Lung (tissue), 12 donors: ENCODE measurements around the gene ATXN7L2. TPM values are rescaled to one million over a fixed set of nuclear protein-coding genes. Genes with fewer than 3 reads are reported as not detected.

Experiments used
- ATAC-seq: fragments of 200-7000 bp; cut with Tn5 transposase; one replicate; pipeline ENCODE4 v1.9.1; 2020; ENCODE audit warnings: moderate number of reproducible peaks; ENCODE audit not compliant: insufficient read depth, low FRiP score
- DNase-seq, 3 donors: peaks; one replicate each; pipeline ENCODE4 v3.0.0-alpha.2; 2013 to 2017
- H3K27ac ChIP-seq, 2 donors: one replicate each; pipeline ENCODE4 v1.5.1; 2013; ENCODE audit warnings: mild to moderate bottlenecking in 2 of 2, moderate library complexity in 2 of 2, control low read depth in 1 of 2, inconsistent platforms in 1 of 2, low read depth in 1 of 2, low read length in 1 of 2
- H3K27me3 ChIP-seq, 3 donors: one replicate each; pipeline ENCODE4 v1.5.1; 2013; ENCODE audit warnings: low read length in 2 of 3; ENCODE audit not compliant: control insufficient read depth in 3 of 3, insufficient read depth in 3 of 3
- H3K36me3 ChIP-seq, 4 donors: one replicate each; pipeline ENCODE4 v1.5.1; 2013; ENCODE audit warnings: low read length in 4 of 4, mild to moderate bottlenecking in 1 of 4, moderate library complexity in 1 of 4; ENCODE audit not compliant: control insufficient read depth in 4 of 4, insufficient read depth in 4 of 4
- H3K4me1 ChIP-seq, 5 donors: one replicate each; pipeline ENCODE4 v1.5.1; 2013; ENCODE audit warnings: low read length in 5 of 5, mild to moderate bottlenecking in 2 of 5, moderate library complexity in 1 of 5; ENCODE audit not compliant: control insufficient read depth in 5 of 5, insufficient read depth in 5 of 5
- H3K4me3 ChIP-seq: one replicate; pipeline ENCODE4 v1.5.1; 2013; ENCODE audit warnings: mild to moderate bottlenecking, control low read depth, moderate library complexity
- H3K9ac ChIP-seq, 2 donors: one replicate each; pipeline ENCODE4 v1.5.1; 2013; ENCODE audit warnings: low read length in 2 of 2, control low read depth in 1 of 2; ENCODE audit not compliant: insufficient read depth in 1 of 2
- H3K9me3 ChIP-seq, 4 donors: one replicate each; pipeline ENCODE4 v1.5.1; 2013; ENCODE audit warnings: low read length in 3 of 4, mild to moderate bottlenecking in 1 of 4, moderate library complexity in 1 of 4; ENCODE audit not compliant: control insufficient read depth in 4 of 4, insufficient read depth in 3 of 4
- WGBS, 2 donors: extraction: QIAGEN DNeasy Blood & Tissue Kit; methylation state at CpG; one replicate each; pipeline ENCODE4 v1.1.7; 2013; 5-methylcytosine and 5-hydroxymethylcytosine counted together
- polyA plus RNA-seq, 2 donors: library from polyadenylated mRNA; stranded (reverse); fragments of 200-250 nt; gene quantifications; one replicate each; pipeline ENCODE4 v1.2.1, GENCODE V29; 2013
- total RNA-seq, 2 donors: library from RNA; depleted of rRNA in 1 of 2; stranded (reverse); fragments of >200 nt in 1 of 2; gene quantifications; one replicate each; pipeline ENCODE4 v1.2.1, GENCODE V29; 2014 to 2021
- TF ChIP-seq, protein P1 (sequence below): IDR thresholded peaks from 2 replicates; pipeline ENCODE4 v1.5.1; 2012; ENCODE audit warnings: mild to moderate bottlenecking; ENCODE audit errors: control extremely low read depth, extremely low read depth
- donor health status: control.
- donor health status: control.
- donor health status: Bipolar disorder and iron deficiency.
- donor health status: healthy.
- donor health status: DM: yes; HTN: yes; CAD: no.

ATXN7L2 gene
- total and polyA plus RNA-seq, 4 donors, result 2.6 to 6.0 (median 4.4) TPM

DNA sequence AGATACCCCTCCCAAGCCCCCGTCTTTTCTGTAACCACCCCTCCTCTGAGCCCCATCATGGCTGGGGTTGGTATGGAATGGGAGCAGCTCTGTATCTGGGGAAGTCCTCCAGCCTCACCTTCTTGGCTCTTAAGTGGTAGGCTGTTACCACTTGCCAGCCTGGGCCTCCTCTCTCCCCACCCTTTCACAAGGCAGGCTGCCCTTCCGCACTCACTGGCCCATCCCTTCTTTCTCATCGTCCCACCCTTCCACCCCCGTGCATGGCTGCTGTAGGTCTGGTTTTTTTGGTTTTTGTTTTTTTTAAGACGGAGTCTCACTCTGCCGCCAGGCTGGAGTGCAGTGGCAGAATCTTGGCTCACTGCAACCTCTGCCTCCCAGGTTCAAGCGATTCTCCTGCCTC, 15.4 kb downstream of the ATXN7L2 start:
- peaks cover 0 to 9% (median 0%) of the 10 kb centered on the region in 5 donors for H3K4me1 ChIP-seq
- no peak overlapping the region for H3K4me3 ChIP-seq
- 72 to 93% methylated on average over 7 of the region's 7 CpGs for WGBS, 2 donors
- DNase-seq (no peak), ATAC-seq (no peak)
- H3K27me3 ChIP-seq, result no peaks in the 10 kb centered on the region
- H3K27ac ChIP-seq, result no peak overlapping the region
- peaks cover 0 to 21% (median 2%) of the 10 kb centered on the region in 4 donors for H3K36me3 ChIP-seq
- H3K9ac ChIP-seq, result no peak overlapping the region
- TF ChIP-seq, protein P1, sequence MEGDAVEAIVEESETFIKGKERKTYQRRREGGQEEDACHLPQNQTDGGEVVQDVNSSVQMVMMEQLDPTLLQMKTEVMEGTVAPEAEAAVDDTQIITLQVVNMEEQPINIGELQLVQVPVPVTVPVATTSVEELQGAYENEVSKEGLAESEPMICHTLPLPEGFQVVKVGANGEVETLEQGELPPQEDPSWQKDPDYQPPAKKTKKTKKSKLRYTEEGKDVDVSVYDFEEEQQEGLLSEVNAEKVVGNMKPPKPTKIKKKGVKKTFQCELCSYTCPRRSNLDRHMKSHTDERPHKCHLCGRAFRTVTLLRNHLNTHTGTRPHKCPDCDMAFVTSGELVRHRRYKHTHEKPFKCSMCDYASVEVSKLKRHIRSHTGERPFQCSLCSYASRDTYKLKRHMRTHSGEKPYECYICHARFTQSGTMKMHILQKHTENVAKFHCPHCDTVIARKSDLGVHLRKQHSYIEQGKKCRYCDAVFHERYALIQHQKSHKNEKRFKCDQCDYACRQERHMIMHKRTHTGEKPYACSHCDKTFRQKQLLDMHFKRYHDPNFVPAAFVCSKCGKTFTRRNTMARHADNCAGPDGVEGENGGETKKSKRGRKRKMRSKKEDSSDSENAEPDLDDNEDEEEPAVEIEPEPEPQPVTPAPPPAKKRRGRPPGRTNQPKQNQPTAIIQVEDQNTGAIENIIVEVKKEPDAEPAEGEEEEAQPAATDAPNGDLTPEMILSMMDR, result no peak
- no peaks in the 10 kb centered on the region for H3K9me3 ChIP-seq

DNA sequence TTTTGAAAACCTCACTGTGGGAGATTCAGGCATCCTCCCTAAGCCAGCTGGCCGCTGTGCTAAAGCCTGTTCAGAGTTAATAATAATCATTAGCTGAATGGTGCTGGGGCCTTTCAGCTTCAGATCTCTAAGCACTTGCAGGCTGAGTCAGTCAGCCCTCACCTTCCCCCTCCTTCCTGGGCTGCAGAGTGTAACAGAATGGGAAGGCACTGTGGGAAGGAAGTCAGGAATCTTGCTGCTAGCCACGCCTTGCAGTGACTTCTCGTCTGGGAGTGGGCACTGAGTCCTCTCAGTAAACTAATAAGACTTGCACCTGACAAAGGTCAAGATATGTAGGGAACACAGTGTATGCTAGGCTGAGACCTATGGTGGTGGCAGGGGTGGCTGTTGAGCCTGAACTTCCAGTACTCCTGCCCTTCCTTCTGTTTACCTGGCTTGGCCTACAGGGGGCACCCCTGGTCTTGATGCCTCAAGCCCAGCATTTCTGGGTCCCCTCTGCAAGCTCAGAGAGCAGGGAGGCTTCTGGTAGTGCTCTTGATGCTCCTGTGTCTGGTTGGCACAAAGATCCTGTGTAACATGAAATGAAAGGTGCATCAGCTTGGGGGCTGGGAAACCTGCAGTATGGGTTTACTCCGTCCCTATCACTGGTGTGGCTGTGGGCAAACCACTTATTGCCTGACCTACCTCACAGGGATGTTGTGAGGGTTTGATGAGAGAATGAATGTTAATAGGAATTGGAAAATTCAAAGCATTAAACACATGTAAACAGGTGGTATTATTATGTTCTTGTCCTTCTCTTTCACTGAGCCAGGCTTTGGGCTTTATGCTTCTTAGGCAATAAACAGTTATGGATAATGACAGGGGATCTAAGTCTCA, 16.2 kb downstream of the ATXN7L2 start:
- Histone ChIP-seq H3K27ac (peak overlapping the region in 1 of 2 donors; percentile 30), H3K4me3 (no peak overlapping the region), H3K36me3 (peaks cover 0 to 21% (median 2%) of the 10 kb centered on the region in 4 donors), H3K9ac (no peak overlapping the region), H3K27me3 (no peaks in the 10 kb centered on the region), H3K4me1 (peaks cover 0 to 9% (median 0%) of the 10 kb centered on the region in 5 donors), H3K9me3 (no peaks in the 10 kb centered on the region)
- 53 to 69% methylated on average over 4 of the region's 4 CpGs for WGBS, 2 donors
- TF ChIP-seq, protein P1, result no peak
- ATAC-seq (peak; percentile 61), DNase-seq (no peak)

DNA sequence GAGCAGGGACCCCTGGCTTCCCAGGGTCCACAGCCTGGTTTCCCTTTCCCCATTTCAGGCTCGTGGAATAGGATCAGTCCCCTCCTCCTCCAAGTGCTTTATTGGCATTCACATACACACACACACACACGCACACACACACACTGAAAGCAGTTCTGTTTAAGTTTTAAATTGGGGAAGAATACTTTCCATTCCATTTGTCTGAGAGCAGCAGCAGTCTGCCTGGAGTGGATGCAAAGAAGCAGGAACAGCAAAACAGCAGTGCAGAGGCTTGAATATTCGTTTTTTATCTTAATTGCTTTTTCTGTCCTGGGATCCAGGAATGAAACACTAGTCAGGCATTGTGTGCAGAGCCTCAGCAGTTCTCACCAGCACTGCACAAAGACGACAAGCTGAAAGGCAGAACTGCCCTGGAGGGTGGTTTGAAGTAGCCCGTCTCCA, 17.3 kb downstream of the ATXN7L2 start:
- H3K27me3 ChIP-seq, result no peaks in the 10 kb centered on the region
- peak overlapping the region in 1 of 2 donors; percentile 52 for H3K27ac ChIP-seq
- ATAC-seq (no peak), DNase-seq (peak in 2 of 3 donors; percentile 15 to 43)
- no peak overlapping the region for H3K4me3 ChIP-seq
- H3K9me3 ChIP-seq, result no peaks in the 10 kb centered on the region
- TF ChIP-seq, protein P1, result no peak
- no peak overlapping the region for H3K9ac ChIP-seq
- 48 to 69% methylated on average over 5 of the region's 5 CpGs for WGBS, 2 donors
- H3K36me3 ChIP-seq, result peaks cover 0 to 20% (median 2%) of the 10 kb centered on the region in 4 donors
- peaks cover 0 to 9% (median 0%) of the 10 kb centered on the region in 5 donors for H3K4me1 ChIP-seq
